WTC11 (cell line): ENCODE measurements around the gene HIBADH. TPM values are rescaled to one million over a fixed set of nuclear protein-coding genes. Genes with fewer than 3 reads are reported as not detected.

Experiments
- ATAC-seq: fragments of 200-7000 bp; cut with Tn5 transposase; 2 replicates; pipeline ENCODE4 v1.10.0; 2021; ENCODE audit warnings: mild to moderate bottlenecking, moderate library complexity
- CTCF ChIA-PET: fragments of 300-600 bp; sonication (Branson Sonifier 250); formaldehyde crosslinking; loops from one replicate; lab custom pipeline; 2021; ENCODE audit warnings: antibody characterized with exemption; lab: Charles Lee
- POLR2A ChIA-PET: fragments of 350-600 bp; sonication (Branson Sonifier 250); formaldehyde crosslinking; loops from one replicate; lab custom pipeline; 2021; ENCODE audit warnings: antibody characterized with exemption; lab: Charles Lee
- DNase-seq: peaks from one replicate; pipeline ENCODE4 v3.0.0; 2021; ENCODE audit warnings: low spot score
- H3K27ac Mint-ChIP-seq: 2 replicates; pipeline ENCODE4 v1.8.0; 2021; ENCODE audit warnings: mixed read lengths
- H3K27me3 Mint-ChIP-seq: 2 replicates; pipeline ENCODE4 v1.8.0; 2021; ENCODE audit warnings: low read depth, mild to moderate bottlenecking, moderate library complexity, mixed read lengths
- H3K36me3 Mint-ChIP-seq: 2 replicates; pipeline ENCODE4 v1.8.0; 2021; ENCODE audit warnings: mixed read lengths
- H3K4me1 Mint-ChIP-seq: 2 replicates; pipeline ENCODE4 v1.8.0; 2022; ENCODE audit warnings: mixed read lengths
- H3K4me3 Mint-ChIP-seq: 2 replicates; pipeline ENCODE4 v1.8.0; 2021; ENCODE audit warnings: mild to moderate bottlenecking, moderate library complexity, mixed read lengths
- H3K9me3 Mint-ChIP-seq: 2 replicates; pipeline ENCODE4 v1.8.0; 2021; ENCODE audit warnings: mixed read lengths
- ATF1 ChIP-seq: sonication (generic); formaldehyde crosslinking; IDR thresholded peaks from 2 replicates; pipeline ENCODE4 v1.8.1; 2023; ENCODE audit warnings: mild to moderate bottlenecking, moderate library complexity, missing genetic modification reagents
- EMX1 ChIP-seq: fragments of 250-450 bp; sonication (Bioruptor Pico); IDR thresholded peaks from 2 replicates; pipeline ENCODE4 v1.8.0; 2021; ENCODE audit warnings: mild to moderate bottlenecking
- ESRRA ChIP-seq: sonication (generic); formaldehyde crosslinking; IDR thresholded peaks from 2 replicates; pipeline ENCODE4 v1.8.1; 2022; ENCODE audit warnings: mild to moderate bottlenecking, missing genetic modification reagents, borderline replicate concordance
- FOXJ3 ChIP-seq: sonication (generic); formaldehyde crosslinking; IDR thresholded peaks from 2 replicates; pipeline ENCODE4 v1.9.0; 2021; ENCODE audit warnings: missing genetic modification reagents, mild to moderate bottlenecking, borderline replicate concordance
- FOXK1 ChIP-seq: sonication (generic); formaldehyde crosslinking; IDR thresholded peaks from 2 replicates; pipeline ENCODE4 v1.8.0; 2022; ENCODE audit warnings: mild to moderate bottlenecking, moderate library complexity, missing genetic modification reagents
- GRHL2 ChIP-seq: fragments of 250-450 bp; sonication (Bioruptor Pico); IDR thresholded peaks from 2 replicates; pipeline ENCODE4 v1.8.0; 2022; ENCODE audit warnings: mild to moderate bottlenecking, moderate library complexity; ENCODE audit not compliant: insufficient replicate concordance, severe bottlenecking
- JAZF1 ChIP-seq: fragments of 250-450 bp; sonication (Bioruptor Pico); IDR thresholded peaks from 2 replicates; pipeline ENCODE4 v1.9.0; 2021; ENCODE audit warnings: moderate library complexity, mild to moderate bottlenecking, inconsistent platforms
- NFE2L1 ChIP-seq: sonication (generic); formaldehyde crosslinking; IDR thresholded peaks from 2 replicates; pipeline ENCODE4 v1.8.1; 2023; ENCODE audit warnings: missing genetic modification reagents
- TCF7 ChIP-seq: sonication (generic); formaldehyde crosslinking; IDR thresholded peaks from 2 replicates; pipeline ENCODE4 v1.8.0; 2022; ENCODE audit warnings: mild to moderate bottlenecking, low read depth, missing genetic modification reagents, moderate library complexity
- ZBTB21 ChIP-seq: sonication (generic); formaldehyde crosslinking; IDR thresholded peaks from 2 replicates; pipeline ENCODE4 v1.8.1; 2023; ENCODE audit warnings: mild to moderate bottlenecking, missing genetic modification reagents, borderline replicate concordance
- ZNF121 ChIP-seq: sonication (generic); formaldehyde crosslinking; IDR thresholded peaks from 2 replicates; pipeline ENCODE4 v1.8.0; 2023; ENCODE audit warnings: missing genetic modification reagents
- ZNF416 ChIP-seq: fragments of 250-450 bp; sonication (Bioruptor Pico); IDR thresholded peaks from 2 replicates; pipeline ENCODE4 v1.9.0; 2021; ENCODE audit warnings: mild to moderate bottlenecking, inconsistent platforms
- total RNA-seq: library from RNA; stranded (reverse); gene quantifications from 3 replicates; pipeline ENCODE4 v1.2.3, GENCODE V29; 2021
- TF ChIP-seq, protein P1 (sequence below): sonication (generic); formaldehyde crosslinking; IDR thresholded peaks from 2 replicates; pipeline ENCODE4 v1.8.1; 2023; ENCODE audit warnings: mild to moderate bottlenecking, missing genetic modification reagents
- TF ChIP-seq, protein P2 (sequence below): sonication (generic); formaldehyde crosslinking; IDR thresholded peaks from 2 replicates; pipeline ENCODE4 v1.8.1; 2023; ENCODE audit warnings: mild to moderate bottlenecking, missing genetic modification reagents, moderate library complexity
- TF ChIP-seq, protein P3 (sequence below): sonication (generic); formaldehyde crosslinking; IDR thresholded peaks from 2 replicates; pipeline ENCODE4 v1.8.0; 2023; ENCODE audit warnings: mild to moderate bottlenecking, missing genetic modification reagents
- TF ChIP-seq, protein P4 (sequence below): sonication (generic); formaldehyde crosslinking; IDR thresholded peaks from 2 replicates; pipeline ENCODE4 v1.8.1; 2022; ENCODE audit warnings: mild to moderate bottlenecking, moderate library complexity, missing genetic modification reagents
- TF ChIP-seq, protein P5 (sequence below): fragments of 250-450 bp; sonication (Bioruptor Pico); IDR thresholded peaks from 2 replicates; pipeline ENCODE4 v1.9.0; 2021; ENCODE audit warnings: mild to moderate bottlenecking, borderline replicate concordance

The HIBADH gene
- total RNA-seq, 1 experiment from 2014 or later: 27.9 TPM

DNA sequence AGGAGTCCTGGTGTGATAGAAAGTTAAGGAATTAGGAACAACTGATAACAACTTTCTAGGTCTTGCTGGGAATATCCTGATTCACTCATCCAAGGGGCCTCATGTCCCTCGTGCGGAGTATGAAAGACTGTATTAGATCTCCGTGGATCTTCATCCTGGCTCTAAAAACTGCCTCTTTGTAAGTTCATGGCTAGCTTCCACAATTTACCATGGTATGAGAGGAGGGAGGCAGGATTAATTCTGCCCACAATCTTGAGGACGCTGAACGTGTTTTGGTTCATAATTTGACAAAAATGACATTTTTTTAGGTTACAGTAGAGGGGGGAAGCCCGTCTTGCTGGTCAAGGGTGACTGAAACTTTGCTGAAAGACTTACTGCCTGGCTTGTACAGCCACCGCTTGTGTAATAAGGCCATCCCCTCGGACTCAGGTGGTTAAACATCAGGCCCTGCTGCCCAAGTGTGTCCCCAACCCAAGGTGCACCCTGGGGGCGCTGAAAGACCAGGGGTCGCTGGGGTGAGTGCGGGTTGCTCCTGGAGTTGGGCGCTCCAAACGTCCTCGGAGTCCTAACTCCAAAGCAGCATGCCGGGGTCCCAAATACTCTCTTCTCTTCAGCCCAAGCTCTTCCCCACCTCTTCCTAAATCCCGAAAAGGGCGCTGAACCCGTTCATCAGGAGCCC is 733 bp downstream of the HIBADH start:
- ATAC-seq: peak; percentile 2
- Mint-ChIP-seq H3K27me3 (peaks cover 8% of the 10 kb centered on the region), H3K4me3 (peak overlapping the region; percentile 83), H3K9me3 (no peaks in the 10 kb centered on the region), H3K4me1 (peaks cover 17% of the 10 kb centered on the region), H3K27ac (peak overlapping the region; percentile 23), H3K36me3 (no peaks in the 10 kb centered on the region)
- peak; percentile 30 for DNase-seq
- ChIA-PET POLR2A (interaction anchor here (1.2 to 1.6 kb wide), 4 partner anchors 29 to 245 kb away, joined by 3 to 7 read pairs (median 5); partner anchors contain the start of gene TAX1BP1), CTCF (interaction anchor here (0.6 to 1.5 kb wide), 5 partner anchors 18 to 466 kb away, joined by 3 to 5 read pairs (median 5); no protein-coding TSS in a partner anchor)
- TF ChIP-seq FOXJ3 (no peak), ZNF121 (CRISPR knock-in tag) (no peak), ZBTB21 (CRISPR knock-in tag) (no peak), TCF7 (CRISPR knock-in tag) (no peak), NFE2L1 (CRISPR knock-in tag) (no peak), FOXK1 (CRISPR knock-in tag) (no peak), JAZF1 (CRISPR knock-in tag) (no peak), ZNF416 (CRISPR knock-in tag) (no peak), EMX1 (CRISPR knock-in tag) (no peak), ATF1 (CRISPR knock-in tag) (no peak), ESRRA (CRISPR knock-in tag) (no peak), GRHL2 (no peak)
- TF ChIP-seq, protein P1, sequence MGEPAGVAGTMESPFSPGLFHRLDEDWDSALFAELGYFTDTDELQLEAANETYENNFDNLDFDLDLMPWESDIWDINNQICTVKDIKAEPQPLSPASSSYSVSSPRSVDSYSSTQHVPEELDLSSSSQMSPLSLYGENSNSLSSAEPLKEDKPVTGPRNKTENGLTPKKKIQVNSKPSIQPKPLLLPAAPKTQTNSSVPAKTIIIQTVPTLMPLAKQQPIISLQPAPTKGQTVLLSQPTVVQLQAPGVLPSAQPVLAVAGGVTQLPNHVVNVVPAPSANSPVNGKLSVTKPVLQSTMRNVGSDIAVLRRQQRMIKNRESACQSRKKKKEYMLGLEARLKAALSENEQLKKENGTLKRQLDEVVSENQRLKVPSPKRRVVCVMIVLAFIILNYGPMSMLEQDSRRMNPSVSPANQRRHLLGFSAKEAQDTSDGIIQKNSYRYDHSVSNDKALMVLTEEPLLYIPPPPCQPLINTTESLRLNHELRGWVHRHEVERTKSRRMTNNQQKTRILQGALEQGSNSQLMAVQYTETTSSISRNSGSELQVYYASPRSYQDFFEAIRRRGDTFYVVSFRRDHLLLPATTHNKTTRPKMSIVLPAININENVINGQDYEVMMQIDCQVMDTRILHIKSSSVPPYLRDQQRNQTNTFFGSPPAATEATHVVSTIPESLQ (CRISPR knock-in tag): no peak
- TF ChIP-seq, protein P2, sequence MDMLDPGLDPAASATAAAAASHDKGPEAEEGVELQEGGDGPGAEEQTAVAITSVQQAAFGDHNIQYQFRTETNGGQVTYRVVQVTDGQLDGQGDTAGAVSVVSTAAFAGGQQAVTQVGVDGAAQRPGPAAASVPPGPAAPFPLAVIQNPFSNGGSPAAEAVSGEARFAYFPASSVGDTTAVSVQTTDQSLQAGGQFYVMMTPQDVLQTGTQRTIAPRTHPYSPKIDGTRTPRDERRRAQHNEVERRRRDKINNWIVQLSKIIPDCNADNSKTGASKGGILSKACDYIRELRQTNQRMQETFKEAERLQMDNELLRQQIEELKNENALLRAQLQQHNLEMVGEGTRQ: no peak
- TF ChIP-seq, protein P3, sequence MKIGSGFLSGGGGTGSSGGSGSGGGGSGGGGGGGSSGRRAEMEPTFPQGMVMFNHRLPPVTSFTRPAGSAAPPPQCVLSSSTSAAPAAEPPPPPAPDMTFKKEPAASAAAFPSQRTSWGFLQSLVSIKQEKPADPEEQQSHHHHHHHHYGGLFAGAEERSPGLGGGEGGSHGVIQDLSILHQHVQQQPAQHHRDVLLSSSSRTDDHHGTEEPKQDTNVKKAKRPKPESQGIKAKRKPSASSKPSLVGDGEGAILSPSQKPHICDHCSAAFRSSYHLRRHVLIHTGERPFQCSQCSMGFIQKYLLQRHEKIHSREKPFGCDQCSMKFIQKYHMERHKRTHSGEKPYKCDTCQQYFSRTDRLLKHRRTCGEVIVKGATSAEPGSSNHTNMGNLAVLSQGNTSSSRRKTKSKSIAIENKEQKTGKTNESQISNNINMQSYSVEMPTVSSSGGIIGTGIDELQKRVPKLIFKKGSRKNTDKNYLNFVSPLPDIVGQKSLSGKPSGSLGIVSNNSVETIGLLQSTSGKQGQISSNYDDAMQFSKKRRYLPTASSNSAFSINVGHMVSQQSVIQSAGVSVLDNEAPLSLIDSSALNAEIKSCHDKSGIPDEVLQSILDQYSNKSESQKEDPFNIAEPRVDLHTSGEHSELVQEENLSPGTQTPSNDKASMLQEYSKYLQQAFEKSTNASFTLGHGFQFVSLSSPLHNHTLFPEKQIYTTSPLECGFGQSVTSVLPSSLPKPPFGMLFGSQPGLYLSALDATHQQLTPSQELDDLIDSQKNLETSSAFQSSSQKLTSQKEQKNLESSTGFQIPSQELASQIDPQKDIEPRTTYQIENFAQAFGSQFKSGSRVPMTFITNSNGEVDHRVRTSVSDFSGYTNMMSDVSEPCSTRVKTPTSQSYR (CRISPR knock-in tag): no peak
- TF ChIP-seq, protein P4, sequence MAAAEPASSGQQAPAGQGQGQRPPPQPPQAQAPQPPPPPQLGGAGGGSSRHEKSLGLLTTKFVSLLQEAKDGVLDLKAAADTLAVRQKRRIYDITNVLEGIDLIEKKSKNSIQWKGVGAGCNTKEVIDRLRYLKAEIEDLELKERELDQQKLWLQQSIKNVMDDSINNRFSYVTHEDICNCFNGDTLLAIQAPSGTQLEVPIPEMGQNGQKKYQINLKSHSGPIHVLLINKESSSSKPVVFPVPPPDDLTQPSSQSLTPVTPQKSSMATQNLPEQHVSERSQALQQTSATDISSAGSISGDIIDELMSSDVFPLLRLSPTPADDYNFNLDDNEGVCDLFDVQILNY: no peak
- TF ChIP-seq, protein P5, sequence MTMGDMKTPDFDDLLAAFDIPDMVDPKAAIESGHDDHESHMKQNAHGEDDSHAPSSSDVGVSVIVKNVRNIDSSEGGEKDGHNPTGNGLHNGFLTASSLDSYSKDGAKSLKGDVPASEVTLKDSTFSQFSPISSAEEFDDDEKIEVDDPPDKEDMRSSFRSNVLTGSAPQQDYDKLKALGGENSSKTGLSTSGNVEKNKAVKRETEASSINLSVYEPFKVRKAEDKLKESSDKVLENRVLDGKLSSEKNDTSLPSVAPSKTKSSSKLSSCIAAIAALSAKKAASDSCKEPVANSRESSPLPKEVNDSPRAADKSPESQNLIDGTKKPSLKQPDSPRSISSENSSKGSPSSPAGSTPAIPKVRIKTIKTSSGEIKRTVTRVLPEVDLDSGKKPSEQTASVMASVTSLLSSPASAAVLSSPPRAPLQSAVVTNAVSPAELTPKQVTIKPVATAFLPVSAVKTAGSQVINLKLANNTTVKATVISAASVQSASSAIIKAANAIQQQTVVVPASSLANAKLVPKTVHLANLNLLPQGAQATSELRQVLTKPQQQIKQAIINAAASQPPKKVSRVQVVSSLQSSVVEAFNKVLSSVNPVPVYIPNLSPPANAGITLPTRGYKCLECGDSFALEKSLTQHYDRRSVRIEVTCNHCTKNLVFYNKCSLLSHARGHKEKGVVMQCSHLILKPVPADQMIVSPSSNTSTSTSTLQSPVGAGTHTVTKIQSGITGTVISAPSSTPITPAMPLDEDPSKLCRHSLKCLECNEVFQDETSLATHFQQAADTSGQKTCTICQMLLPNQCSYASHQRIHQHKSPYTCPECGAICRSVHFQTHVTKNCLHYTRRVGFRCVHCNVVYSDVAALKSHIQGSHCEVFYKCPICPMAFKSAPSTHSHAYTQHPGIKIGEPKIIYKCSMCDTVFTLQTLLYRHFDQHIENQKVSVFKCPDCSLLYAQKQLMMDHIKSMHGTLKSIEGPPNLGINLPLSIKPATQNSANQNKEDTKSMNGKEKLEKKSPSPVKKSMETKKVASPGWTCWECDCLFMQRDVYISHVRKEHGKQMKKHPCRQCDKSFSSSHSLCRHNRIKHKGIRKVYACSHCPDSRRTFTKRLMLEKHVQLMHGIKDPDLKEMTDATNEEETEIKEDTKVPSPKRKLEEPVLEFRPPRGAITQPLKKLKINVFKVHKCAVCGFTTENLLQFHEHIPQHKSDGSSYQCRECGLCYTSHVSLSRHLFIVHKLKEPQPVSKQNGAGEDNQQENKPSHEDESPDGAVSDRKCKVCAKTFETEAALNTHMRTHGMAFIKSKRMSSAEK: no peak
